ENCODE measurements around the gene UBE2G1. TPM values are rescaled to one million over a fixed set of nuclear protein-coding genes. Genes with fewer than 3 reads are reported as not detected.
"Not testable (repeated sequence)": the region's sequence is repeated elsewhere in the genome, so short reads cannot be mapped to it uniquely, and the experiment has no call there.

Gene UBE2G1
- total and polyA plus RNA-seq, 9 donors: 54.4 to 73.9 (median 64.8) TPM

GRCh38 chr17:4377247-4377646, 10.8 kb upstream of the UBE2G1 start:
- not testable (repeated sequence) for H3K4me1 ChIP-seq (ENCODE audit: control insufficient read depth, insufficient read depth, low read length); H3K9me3 ChIP-seq (replicated peaks; ENCODE audit: control insufficient read depth, low read depth, low read length); DNase-seq; H3K36me3 ChIP-seq (ENCODE audit: control insufficient read depth, insufficient read depth, low read length); H3K27me3 ChIP-seq (ENCODE audit: control insufficient read depth, insufficient read depth, low read length); H3K4me3 ChIP-seq (ENCODE audit: low read length); H3K27ac ChIP-seq (ENCODE audit: low read length)
- 73% methylated on average over 5 of the region's 7 CpGs for WGBS (ENCODE audit: insufficient coverage)

- H3K27ac ChIP-seq (ENCODE audit: low read length); H3K4me1 ChIP-seq (ENCODE audit: control insufficient read depth, insufficient read depth, low read length); H3K9me3 ChIP-seq (replicated peaks; ENCODE audit: control insufficient read depth, low read depth, low read length); H3K36me3 ChIP-seq (ENCODE audit: control insufficient read depth, insufficient read depth, low read length); H3K4me3 ChIP-seq (ENCODE audit: low read length); H3K27me3 ChIP-seq (ENCODE audit: control insufficient read depth, insufficient read depth, low read length); DNase-seq: not testable (repeated sequence)
- WGBS (ENCODE audit: insufficient coverage): 80% methylated on average over 4 of the region's 14 CpGs
Observed at GRCh38 chr17:4375796-4376440, 9.4 kb upstream of the UBE2G1 start.

- no peak overlapping the region for H3K4me3 ChIP-seq (ENCODE audit: low read length)
- no peaks in the 10 kb centered on the region for H3K9me3 ChIP-seq (replicated peaks; ENCODE audit: control insufficient read depth, low read depth, low read length)
- WGBS (ENCODE audit: insufficient coverage): 69% methylated on average over 7 of the region's 7 CpGs
- peaks cover 5% of the 10 kb centered on the region for H3K27me3 ChIP-seq (ENCODE audit: control insufficient read depth, insufficient read depth, low read length)
- DNase-seq: no peak
- H3K27ac ChIP-seq (ENCODE audit: low read length): no peak overlapping the region
- no peaks in the 10 kb centered on the region for H3K36me3 ChIP-seq (ENCODE audit: control insufficient read depth, insufficient read depth, low read length)
- no peaks in the 10 kb centered on the region for H3K4me1 ChIP-seq (ENCODE audit: control insufficient read depth, insufficient read depth, low read length)
Observed at GRCh38 chr17:4375039-4375748, 8.7 kb upstream of the UBE2G1 start.

GRCh38 chr17:4369557-4370230, 3.2 kb upstream of the UBE2G1 start:
- H3K36me3 ChIP-seq (ENCODE audit: control insufficient read depth, insufficient read depth, low read length): no peaks in the 10 kb centered on the region
- DNase-seq: no peak
- H3K27me3 ChIP-seq (ENCODE audit: control insufficient read depth, insufficient read depth, low read length): peaks cover 2% of the 10 kb centered on the region
- peaks cover 5% of the 10 kb centered on the region for H3K4me1 ChIP-seq (ENCODE audit: control insufficient read depth, insufficient read depth, low read length)
- no peak overlapping the region for H3K27ac ChIP-seq (ENCODE audit: low read length)
- no peak overlapping the region for H3K4me3 ChIP-seq (ENCODE audit: low read length)
- WGBS (ENCODE audit: insufficient coverage): 82% methylated on average over 16 of the region's 16 CpGs
- H3K9me3 ChIP-seq (replicated peaks; ENCODE audit: control insufficient read depth, low read depth, low read length): no peaks in the 10 kb centered on the region

DNA sequence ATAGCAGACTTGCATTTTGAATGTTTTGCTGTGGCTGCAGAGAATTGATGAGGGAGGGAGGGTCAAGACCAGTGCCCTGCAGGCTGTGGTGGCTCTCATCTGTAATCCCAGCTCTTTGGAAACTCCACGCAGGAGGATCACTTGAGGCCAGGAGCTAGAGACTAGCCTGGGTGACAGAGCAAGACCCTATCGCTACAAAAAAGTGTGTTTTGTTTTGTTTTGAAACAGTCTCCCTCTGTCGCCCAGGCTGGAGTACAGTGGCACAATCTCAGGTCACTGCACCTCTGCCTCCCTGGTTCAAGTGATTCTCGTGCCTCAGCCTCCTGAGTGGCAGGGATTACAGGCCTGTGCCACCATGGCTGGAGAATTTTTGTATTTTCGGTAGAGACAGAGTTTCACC, 1.9 kb upstream of the UBE2G1 start:
- H3K36me3 ChIP-seq (ENCODE audit: control insufficient read depth, insufficient read depth, low read length): no peaks in the 10 kb centered on the region
- peaks cover 2% of the 10 kb centered on the region for H3K27me3 ChIP-seq (ENCODE audit: control insufficient read depth, insufficient read depth, low read length)
- no peaks in the 10 kb centered on the region for H3K9me3 ChIP-seq (replicated peaks; ENCODE audit: control insufficient read depth, low read depth, low read length)
- no peak for DNase-seq
- peaks cover 9% of the 10 kb centered on the region for H3K4me1 ChIP-seq (ENCODE audit: control insufficient read depth, insufficient read depth, low read length)
- no peak overlapping the region for H3K27ac ChIP-seq (ENCODE audit: low read length)
- 86% methylated on average over 4 of the region's 5 CpGs for WGBS (ENCODE audit: insufficient coverage)
- H3K4me3 ChIP-seq (ENCODE audit: low read length): no peak overlapping the region

DNA sequence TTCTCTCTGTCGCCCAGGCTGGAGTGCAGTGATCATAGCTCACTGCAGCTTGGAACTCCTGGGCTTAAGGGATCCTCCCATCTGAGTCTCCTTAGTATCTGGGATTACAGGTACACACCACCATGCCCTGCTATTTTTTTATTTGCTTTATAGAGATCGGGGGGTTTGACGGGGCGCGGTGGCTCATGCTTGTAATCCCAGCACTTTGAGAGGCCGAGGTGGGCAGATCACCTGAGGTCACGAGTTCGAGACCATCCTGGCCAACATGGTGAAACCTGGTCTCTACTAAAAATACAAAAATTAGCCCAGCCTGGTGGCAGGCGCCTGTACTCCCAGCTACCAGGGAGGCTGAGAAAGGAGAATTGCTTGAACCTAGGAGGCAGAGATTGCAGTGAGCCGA, 702 bp upstream of the UBE2G1 start:
- 94% methylated on average over 6 of the region's 10 CpGs for WGBS (ENCODE audit: insufficient coverage)

DNA sequence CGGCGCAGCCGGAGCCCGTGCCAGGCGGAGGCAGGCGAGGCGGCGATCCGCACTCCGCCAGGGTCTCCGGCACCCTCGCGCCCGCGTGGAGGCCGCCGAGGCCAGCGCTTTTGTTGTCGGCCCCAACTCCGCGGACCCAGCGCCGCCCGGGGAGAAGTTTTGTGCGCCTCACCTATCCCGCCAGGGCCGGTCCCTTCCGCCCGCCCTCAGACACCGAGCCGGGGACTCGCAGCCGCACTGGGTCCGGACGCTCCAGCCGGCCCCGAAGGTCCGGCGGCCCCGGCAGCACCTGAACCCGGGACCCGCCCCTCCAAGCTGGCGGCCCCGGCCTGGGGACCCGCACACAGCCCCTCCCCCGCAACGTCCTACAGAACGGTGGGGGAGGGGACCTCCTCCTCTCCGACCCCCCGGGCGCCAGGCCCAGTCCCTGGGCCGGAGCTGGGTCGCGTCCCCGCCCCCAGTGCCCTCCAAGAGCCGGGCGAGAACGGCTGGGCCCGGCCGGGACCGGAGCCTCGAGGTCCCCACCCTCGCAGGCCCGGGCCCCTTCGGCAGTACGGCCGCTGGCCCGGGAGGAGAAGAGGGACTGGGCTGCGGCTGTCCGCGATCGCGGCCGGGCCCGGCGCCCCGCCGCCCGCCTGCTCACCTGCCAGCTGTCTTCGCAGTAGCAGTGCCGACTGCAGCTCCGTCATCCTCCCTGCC, 698 bp downstream of the UBE2G1 start:
- Histone ChIP-seq H3K4me1 (ENCODE audit: control insufficient read depth, insufficient read depth, low read length) (peaks cover 9% of the 10 kb centered on the region), H3K36me3 (ENCODE audit: control insufficient read depth, insufficient read depth, low read length) (no peaks in the 10 kb centered on the region), H3K27me3 (ENCODE audit: control insufficient read depth, insufficient read depth, low read length) (no peaks in the 10 kb centered on the region), H3K9me3 (replicated peaks; ENCODE audit: control insufficient read depth, low read depth, low read length) (no peaks in the 10 kb centered on the region), H3K27ac (ENCODE audit: low read length) (peak overlapping the region; percentile 79), H3K4me3 (ENCODE audit: low read length) (peak overlapping the region; percentile 74)
- DNase-seq: peak; percentile 63
- WGBS (ENCODE audit: insufficient coverage): under 1% methylated on average over 65 of the region's 82 CpGs

More for the DNA sequence above, 702 bp upstream of the UBE2G1 start:
- H3K36me3 ChIP-seq (ENCODE audit: control insufficient read depth, insufficient read depth, low read length); DNase-seq; H3K4me1 ChIP-seq (ENCODE audit: control insufficient read depth, insufficient read depth, low read length); H3K9me3 ChIP-seq (replicated peaks; ENCODE audit: control insufficient read depth, low read depth, low read length); H3K27me3 ChIP-seq (ENCODE audit: control insufficient read depth, insufficient read depth, low read length): not testable (repeated sequence)
- Histone ChIP-seq H3K4me3 (ENCODE audit: low read length) (peak overlapping the region; percentile 33), H3K27ac (ENCODE audit: low read length) (peak overlapping the region; percentile 82)

GRCh38 chr17:4365103-4365627, 1.3 kb downstream of the UBE2G1 start:
- H3K9me3 ChIP-seq (replicated peaks; ENCODE audit: control insufficient read depth, low read depth, low read length): no peaks in the 10 kb centered on the region
- peak overlapping the region; percentile 74 for H3K4me3 ChIP-seq (ENCODE audit: low read length)
- peaks cover 9% of the 10 kb centered on the region for H3K4me1 ChIP-seq (ENCODE audit: control insufficient read depth, insufficient read depth, low read length)
- H3K27me3 ChIP-seq (ENCODE audit: control insufficient read depth, insufficient read depth, low read length): no peaks in the 10 kb centered on the region
- no peaks in the 10 kb centered on the region for H3K36me3 ChIP-seq (ENCODE audit: control insufficient read depth, insufficient read depth, low read length)
- 0% methylated on average over 25 of the region's 38 CpGs for WGBS (ENCODE audit: insufficient coverage)
- peak overlapping the region; percentile 79 for H3K27ac ChIP-seq (ENCODE audit: low read length)
- DNase-seq: peak; percentile 97

DNA sequence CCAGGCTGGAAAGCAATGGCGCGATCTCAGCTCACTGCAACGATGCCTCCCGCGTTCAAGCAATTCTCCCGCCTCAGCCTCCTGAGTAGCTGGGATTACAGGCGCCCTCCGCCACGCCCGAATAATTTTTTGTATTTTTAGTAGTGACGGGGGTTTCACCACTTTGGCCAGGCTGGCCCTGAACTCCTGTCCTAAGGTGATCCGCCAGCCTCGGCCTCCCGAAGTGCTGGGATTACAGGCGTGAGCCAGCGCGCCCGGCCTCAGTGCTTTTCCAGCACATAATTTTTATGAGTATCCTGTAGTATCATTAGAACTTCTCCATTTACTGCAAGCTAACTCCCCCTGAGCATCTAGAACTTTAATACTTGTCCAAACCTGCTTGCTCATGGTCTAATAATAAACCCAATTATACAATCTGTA, 1.8 kb downstream of the UBE2G1 start:
- no peaks in the 10 kb centered on the region for H3K36me3 ChIP-seq (ENCODE audit: control insufficient read depth, insufficient read depth, low read length)
- peak overlapping the region; percentile 79 for H3K27ac ChIP-seq (ENCODE audit: low read length)
- H3K4me1 ChIP-seq (ENCODE audit: control insufficient read depth, insufficient read depth, low read length): peaks cover 9% of the 10 kb centered on the region
- peak overlapping the region; percentile 74 for H3K4me3 ChIP-seq (ENCODE audit: low read length)
- WGBS (ENCODE audit: insufficient coverage): 77% methylated on average over 12 of the region's 18 CpGs
- DNase-seq: no peak
- no peaks in the 10 kb centered on the region for H3K9me3 ChIP-seq (replicated peaks; ENCODE audit: control insufficient read depth, low read depth, low read length)
- H3K27me3 ChIP-seq (ENCODE audit: control insufficient read depth, insufficient read depth, low read length): no peaks in the 10 kb centered on the region

DNA sequence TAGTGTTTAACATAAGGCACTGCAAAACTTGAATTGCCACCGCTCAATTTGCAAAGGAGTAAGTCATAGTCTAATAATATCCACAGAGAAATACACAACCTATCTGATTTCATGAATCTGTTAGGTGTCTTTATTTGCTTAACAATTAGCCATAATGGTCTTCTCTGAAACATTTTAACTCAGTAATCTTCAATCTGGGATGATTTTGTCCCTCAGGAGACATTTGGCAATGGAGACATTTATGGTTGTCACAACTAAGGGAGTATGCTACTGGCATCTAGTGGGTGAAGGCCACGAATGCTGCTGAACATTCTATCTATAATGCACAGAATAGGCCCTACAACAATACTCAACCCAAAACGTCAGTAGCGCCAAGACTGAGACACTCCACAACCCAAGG, 4.3 kb downstream of the UBE2G1 start:
- DNase-seq: peak; percentile 26
- H3K4me1 ChIP-seq (ENCODE audit: control insufficient read depth, insufficient read depth, low read length): peaks cover 9% of the 10 kb centered on the region
- H3K9me3 ChIP-seq (replicated peaks; ENCODE audit: control insufficient read depth, low read depth, low read length): no peaks in the 10 kb centered on the region
- no peaks in the 10 kb centered on the region for H3K27me3 ChIP-seq (ENCODE audit: control insufficient read depth, insufficient read depth, low read length)
- no CpG with 5 or more reads among the region's 4 CpGs for WGBS (ENCODE audit: insufficient coverage)
- H3K4me3 ChIP-seq (ENCODE audit: low read length): no peak overlapping the region
- peak overlapping the region; percentile 63 for H3K27ac ChIP-seq (ENCODE audit: low read length)
- H3K36me3 ChIP-seq (ENCODE audit: control insufficient read depth, insufficient read depth, low read length): no peaks in the 10 kb centered on the region
